HG03469 (cell line): ENCODE measurements around the gene CHRNB4.
"Not testable (repeated sequence)": the region's sequence is repeated elsewhere in the genome, so short reads cannot be mapped to it uniquely, and the experiment has no call there.

ENCODE experiments used
- ATAC-seq: cut with Tn5 transposase; IDR thresholded peaks from one replicate; pipeline ENCODE4 v1.9.1; 2021; ENCODE audit warnings: mild to moderate bottlenecking, moderate library complexity, moderate number of reproducible peaks; ENCODE audit not compliant: unreplicated experiment

The CHRNB4 gene

DNA sequence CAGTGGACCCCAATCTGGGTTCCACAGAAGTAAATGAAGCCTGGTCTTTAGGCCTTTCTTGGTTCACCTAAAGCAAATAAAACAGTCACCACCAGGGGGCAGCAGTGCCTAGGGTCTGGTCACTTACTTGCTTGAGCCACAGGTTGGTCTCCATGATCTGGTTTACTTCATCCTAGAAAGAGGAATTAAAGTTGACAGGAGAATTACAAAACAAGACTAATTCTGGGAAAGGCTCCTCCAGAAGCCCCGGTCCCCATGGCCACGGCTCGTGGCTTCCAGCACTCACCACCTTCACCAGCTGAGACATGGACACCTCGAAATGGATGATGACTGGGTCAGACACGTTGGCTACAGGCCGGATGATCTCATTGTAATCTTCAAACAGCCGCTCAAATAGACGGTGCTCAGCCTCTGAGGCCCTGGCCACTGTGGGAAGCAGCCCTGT lies 22.5 kb downstream of the CHRNB4 start:
- no peak for ATAC-seq

DNA sequence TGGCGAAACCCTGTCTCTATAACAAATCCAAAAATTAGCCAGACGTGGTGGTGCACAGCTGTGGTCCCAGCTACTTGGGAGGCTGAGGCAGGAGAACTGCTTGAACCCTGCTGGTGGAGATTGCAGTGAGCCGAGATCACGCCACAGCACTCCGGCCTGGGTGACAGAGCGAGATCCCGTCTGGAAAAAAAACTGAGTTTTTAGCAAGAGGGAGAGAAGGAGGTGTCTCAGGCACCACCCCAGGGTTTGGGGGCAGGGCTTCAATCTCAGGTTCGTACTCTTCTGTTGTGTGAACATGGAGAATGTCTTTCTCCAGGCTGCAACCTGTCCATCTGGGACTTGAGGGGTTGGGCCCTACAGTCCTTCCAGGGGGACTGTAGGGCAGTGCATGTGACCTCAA lies 22.9 kb downstream of the CHRNB4 start:
- no peak for ATAC-seq

DNA sequence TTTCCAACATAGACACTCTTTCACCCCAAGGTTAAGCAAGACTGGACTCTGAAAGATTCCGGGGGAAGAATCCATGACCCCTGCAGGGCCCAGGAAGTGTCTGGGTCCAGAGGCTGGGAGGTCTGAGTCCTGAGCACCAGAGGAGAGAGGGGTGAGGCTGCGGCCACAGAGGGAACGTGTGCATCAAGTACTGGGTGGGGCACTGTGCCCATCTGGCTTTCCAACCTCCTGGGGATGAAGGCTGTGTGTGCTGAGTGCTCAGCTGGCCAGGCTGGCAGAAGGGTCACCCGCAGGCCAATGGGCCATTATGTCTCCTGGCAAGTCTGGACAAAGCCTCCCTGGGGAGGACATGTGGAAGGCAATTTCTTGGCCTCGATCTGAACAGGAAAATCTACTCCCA lies 23.5 kb downstream of the CHRNB4 start:
- no peak for ATAC-seq

DNA sequence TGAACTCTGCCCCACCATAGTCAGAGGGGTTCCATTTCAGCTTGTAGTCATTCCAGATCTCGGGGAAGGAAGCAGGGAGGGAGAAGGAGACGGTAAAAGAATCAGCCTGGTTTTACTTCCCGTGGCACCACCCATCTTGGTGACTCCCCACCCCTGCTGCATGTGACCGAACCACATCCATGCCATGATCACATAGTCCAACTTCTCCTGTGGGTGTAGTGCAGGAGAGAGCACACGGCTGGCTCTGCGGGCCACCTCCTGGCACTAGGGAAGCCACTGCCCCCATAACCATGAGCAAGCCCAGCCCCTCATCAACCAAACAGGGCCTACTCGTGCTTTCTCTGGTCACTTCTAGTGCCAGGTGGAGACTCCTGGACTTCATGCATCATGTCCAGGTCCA lies 23.9 kb downstream of the CHRNB4 start:
- no peak for ATAC-seq

DNA sequence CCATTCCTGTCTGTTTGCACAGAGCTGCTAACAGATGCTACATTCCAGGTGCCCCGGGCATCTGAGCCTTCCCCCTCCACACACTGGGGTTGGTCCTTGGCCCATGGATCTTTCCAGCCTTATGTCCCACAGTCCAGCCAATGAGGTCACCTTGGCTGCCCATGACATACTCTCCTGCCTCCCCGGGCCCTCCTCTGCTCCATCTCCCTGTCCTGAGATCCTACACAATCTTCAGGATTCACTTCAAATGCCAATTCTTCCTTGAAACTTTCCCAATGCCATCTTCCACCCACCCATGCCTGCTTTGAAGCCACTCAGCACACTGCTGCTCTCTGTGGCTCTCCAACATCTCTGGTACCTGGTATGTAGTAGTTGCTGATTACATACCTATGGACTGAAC lies 24.5 kb downstream of the CHRNB4 start:
- no peak for ATAC-seq

DNA sequence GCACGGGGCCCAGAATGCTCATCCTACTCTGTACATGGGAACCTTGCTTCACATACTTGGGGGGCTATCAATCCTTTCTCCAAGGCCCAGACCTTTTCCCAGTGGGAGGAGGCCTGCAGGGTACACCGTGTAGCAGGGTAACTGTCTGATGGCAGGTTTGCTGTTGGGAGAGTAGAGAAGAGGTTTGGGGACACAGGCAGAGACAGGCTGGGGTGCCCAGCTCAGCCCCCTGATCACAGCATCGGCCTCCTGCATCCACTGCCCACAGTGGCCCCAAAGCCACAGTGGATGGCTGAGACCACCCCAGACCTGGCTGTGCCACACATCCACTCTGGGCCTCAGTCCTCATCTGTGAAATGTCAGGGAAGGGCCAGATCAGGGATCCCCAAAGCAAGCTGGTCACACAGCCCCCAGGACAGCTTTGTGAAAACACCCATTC lies 25.8 kb downstream of the CHRNB4 start:
- ATAC-seq = no peak

DNA sequence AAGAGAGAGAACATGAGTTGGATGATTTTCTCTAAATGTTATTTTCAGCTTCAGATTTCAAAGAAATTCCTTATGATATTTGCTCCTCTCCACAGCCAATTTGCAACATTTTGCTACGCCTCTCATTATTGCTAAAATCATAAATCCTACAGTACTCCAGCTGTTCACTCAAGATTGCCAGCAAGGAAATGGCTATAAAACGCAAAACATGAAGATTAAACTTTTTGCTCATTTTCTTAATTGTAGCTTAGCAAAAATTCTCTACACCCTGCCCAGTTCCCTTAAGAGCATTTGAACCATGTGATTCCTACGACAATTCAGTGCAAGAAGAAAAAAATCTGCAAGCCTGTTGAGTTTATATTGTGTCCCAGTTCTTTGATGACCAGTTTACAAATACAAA lies 27.0 kb downstream of the CHRNB4 start:
- ATAC-seq = no peak

DNA sequence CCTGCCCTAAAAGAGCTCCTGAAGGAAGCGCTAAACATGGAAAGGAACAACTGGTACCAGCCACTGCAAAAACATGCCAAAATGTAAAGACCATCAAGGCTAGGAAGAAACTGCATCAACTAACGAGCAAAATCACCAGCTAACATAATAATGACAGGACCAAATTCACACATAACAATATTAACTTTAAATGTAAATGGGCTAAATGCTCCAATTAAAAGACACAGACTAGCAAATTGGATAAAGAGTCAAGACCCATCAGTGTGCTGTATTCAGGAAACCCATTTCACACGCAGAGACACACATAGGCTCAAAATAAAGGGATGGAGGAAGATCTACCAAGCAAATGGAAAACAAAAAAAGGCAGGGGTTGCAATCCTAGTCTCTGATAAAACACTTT lies 31.5 kb downstream of the CHRNB4 start:
- not testable (repeated sequence) for ATAC-seq

DNA sequence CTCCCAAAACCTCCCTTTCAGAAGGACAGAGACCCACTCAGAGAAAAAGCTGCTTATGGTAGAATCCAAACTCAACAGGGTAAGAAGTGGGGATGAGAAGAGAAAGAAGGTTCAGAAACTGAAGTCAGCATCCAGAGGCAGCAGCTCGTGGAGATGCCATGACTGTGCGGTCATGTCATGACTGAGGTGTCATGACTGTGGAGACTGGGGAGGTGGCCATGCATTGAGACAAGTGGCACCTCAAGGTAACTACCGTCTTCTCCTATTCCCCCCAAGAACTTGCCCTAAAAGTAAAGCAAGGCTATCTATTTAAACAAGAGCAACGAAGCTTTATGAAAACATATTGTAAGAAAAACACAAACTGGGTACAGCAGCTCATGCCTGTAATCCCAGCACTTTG lies 35.3 kb downstream of the CHRNB4 start:
- ATAC-seq = no peak

DNA sequence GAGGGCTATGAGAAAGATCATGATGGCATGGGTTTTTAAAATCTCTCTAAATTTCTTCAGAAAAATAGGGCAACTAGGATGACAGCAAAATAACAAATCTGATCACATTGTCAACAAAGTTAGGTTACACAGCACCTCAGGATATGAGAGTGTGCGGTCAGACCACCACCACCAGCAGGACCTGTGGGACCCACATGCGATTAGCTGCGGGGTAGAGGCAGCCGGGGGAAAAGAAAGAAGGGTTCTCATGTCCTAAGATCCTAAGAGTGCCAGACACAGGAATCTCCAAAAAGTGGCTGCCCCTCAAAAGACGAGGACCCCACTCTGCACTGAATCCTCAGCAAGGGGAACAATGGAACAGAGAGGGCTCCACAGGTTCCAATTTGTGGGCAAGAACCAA lies 35.8 kb downstream of the CHRNB4 start:
- no peak for ATAC-seq

DNA sequence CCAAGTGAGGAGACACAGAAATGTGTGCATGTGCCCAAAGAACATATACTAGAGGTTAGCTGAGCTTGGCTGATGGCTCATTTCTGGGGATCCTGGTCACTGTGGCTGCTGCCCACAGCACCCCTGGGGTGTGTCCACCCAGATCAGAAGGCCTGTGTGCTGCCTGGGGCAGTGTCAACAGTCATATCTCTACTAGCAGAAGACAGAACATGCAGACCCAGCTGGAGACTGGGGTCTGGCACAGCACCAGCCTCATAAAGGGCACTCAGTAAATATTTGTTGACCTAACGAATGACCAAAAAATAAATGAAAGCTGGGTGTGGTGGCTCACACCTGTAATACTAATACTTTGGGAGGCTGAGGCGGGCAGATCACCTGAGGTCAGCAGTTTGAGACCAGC lies 36.6 kb downstream of the CHRNB4 start:
- ATAC-seq = no peak

DNA sequence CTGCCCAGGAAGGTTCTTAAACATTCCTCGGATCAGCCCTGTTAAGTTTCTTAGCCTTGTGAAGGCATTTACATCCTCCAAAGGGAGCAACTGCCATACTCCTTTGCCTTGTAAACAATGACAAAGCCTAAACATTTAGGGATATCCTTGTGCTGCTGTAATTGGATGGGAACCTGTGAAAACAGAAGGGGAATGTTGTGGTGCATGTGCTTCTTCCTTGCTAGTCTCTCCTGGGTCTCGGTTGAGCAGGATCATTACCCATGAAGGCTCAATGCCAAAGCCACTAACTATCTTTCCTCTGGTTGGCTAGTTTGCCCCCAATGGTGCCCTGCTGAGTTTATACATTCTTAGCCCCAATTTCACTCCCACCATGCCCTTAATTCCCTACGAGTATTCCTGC lies 37.5 kb downstream of the CHRNB4 start:
- ATAC-seq = no peak

DNA sequence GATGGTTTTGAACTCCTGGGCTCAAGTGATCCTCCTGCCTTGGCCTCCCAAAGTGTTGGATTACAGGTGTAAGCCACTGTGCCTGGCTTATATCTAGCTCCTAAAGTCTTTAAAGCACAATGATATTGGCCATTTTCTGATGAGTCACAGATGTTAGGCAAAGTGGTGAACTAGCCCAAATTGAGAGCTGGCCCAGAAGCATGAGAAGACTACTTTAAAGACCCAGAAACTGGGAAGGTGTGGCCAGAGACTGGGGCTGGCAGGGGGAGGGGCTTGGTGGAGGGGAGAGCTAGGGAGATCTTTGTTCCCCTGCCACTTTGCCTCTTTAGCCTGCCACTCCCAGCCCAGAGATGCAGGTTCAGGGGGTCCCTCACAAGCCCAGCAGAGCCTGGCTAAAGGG lies 41.8 kb downstream of the CHRNB4 start:
- no peak for ATAC-seq

DNA sequence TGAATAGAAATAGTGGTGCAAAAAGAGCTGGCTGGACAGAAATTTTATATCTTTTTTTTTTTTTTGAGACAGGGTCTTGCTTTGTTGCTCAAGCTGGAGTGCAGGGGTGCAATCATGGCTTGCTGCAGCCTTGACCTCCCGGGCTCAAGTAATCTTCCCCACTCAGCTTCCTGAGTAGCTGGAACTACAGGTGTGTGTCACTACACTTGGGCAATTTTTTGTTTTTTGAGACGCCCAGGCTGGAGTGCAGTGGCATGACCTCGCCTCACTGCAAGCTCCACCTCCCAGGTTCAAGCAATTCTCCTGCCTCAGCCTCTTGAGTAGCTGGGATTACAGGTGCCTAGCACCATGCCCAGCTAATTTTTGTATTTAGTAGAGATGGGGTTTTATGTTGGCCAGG lies 42.7 kb downstream of the CHRNB4 start:
- ATAC-seq = no peak

DNA sequence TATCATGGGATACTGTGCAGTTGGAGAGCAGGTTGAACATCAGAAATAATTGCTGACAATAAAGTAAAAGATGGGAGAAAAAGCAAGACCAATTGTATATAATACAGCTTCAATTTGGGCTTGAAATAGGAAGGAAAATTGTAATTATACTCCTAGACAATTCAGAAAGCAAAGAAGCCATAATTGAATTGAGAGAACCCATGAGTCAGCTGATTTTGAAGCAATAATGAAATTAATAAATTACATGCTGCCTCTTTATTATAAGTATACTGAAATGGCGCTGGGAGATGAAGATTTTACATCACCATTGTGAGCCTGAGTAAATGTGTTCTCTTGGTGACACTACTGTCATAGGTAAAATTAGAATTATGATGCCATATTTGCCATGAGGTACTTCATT lies 43.4 kb downstream of the CHRNB4 start:
- ATAC-seq = no peak

DNA sequence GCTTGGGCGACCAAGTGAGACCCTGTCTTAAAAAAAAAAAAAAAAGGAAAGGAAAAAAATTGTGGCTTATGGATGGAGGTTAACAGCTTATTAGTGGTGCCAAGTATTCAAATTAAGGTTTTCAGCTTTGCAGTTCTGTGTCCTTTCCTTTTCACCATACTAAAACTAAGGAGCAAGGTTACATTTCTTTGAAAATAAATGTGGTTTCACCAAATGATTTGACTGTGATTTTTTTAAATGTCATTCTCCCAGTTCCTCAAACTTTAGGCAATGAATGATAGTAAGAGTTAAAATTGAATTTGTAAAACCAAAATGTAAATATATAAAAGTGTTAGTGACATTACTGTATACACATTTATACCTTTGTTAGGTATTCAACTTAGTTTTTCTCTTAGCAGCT lies 66.1 kb downstream of the CHRNB4 start:
- no peak for ATAC-seq
